ENCODE data around the gene PCGF1. TPM values are rescaled to one million over a fixed set of nuclear protein-coding genes. Genes with fewer than 3 reads are reported as not detected.

Gene PCGF1
- total and polyA plus RNA-seq, 2 of the 13 experiments (the other 11 are each of a cell fraction or from before 2014, with no cell fraction given): 20.4 to 22.6 TPM

DNA sequence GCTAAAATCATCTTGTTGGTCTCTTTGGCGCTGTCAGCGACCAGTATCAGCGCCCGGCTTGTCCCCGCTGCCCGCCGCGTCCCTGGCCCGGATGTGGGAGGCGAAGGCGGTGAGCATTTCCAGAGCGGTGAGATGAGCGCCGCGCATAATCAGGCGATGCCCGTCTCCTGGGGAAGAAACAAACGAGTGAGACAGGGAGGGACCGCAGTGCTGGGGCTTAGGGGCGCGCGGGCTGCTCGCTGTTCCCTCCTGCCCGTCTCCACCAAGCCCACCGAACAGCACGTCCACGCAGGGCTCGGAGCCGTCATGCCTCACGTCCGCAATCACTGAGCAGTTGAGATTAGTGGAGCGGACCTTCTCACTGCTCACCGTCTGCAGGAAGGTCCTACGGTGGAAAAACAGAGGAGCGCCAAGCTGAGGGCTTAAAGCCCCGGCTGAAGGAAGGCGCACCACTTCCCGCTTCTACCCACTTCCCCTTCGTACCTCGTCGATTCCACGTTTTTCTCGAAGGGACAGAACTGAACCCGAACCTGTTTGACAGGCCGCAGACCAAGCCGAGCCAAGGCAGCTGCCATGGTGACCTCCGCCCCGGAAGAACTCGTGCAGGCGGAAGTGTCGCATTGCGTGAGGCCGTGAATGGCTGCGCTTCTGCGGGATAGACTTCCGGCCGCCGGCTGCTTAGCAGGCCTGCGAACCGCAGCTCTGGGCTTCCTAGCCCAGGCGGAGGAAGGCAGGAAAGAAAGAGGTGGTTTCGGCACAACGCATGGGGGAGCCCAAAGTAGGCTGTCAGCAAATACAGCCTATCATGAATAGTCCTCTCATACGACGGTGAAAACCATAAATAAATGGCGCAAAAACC is 35.2 kb downstream of the PCGF1 start, which contains the start of gene MRPL53 (continued):
- TF ChIP-seq ZNF251 (CRISPR knock-in tag; IDR thresholded peaks at IDR 0.05) (peak; percentile 58; the same call in 1 of the 2 replicates), MTF1 (CRISPR knock-in tag; IDR thresholded peaks at IDR 0.05) (peak; percentile 46; the same call in 1 of the 2 replicates), ZNF546 (CRISPR knock-in tag; conservative IDR thresholded peaks at IDR 0.05) (peak; percentile 81; the same call in 1 of the 2 replicates), MIXL1 (CRISPR knock-in tag; IDR thresholded peaks at IDR 0.05) (peak; percentile 68), ZBTB7B (CRISPR knock-in tag; IDR thresholded peaks at IDR 0.05) (peak; percentile 75; the same call in 1 of the 2 replicates), ZNF709 (CRISPR knock-in tag; IDR thresholded peaks at IDR 0.05) (no peak; the same call in none of the 2 replicates), ADNP (CRISPR knock-in tag; IDR thresholded peaks at IDR 0.05) (no peak), ZNF589 (CRISPR knock-in tag; conservative IDR thresholded peaks at IDR 0.05) (peak; percentile 91), ZNF207 (IDR thresholded peaks at IDR 0.05; ENCODE audit: borderline replicate concordance) (no peak), TP53 (CRISPR knock-in tag; conservative IDR thresholded peaks at IDR 0.05) (peak; percentile 88; the same call in 1 of the 2 replicates), NFE2L2 (IDR thresholded peaks at IDR 0.05; ENCODE audit: low read length) (no peak), ZNF883 (CRISPR knock-in tag; IDR thresholded peaks at IDR 0.05; ENCODE audit: not compliant biosample characterization) (peak; percentile 99), ZNF670 (CRISPR knock-in tag; IDR thresholded peaks at IDR 0.05; ENCODE audit: borderline replicate concordance) (peak; percentile 98; the same call in 1 of the 2 replicates), MIER3 (CRISPR knock-in tag; IDR thresholded peaks at IDR 0.05; ENCODE audit: borderline replicate concordance) (peak; percentile 92; the same call in 1 of the 2 replicates), DNMT1 (CRISPR knock-in tag; IDR thresholded peaks at IDR 0.05) (peak; percentile 96), HES4 (CRISPR knock-in tag; IDR thresholded peaks at IDR 0.05; ENCODE audit: borderline replicate concordance) (no peak; the same call in none of the 2 replicates), JUNB (CRISPR knock-in tag; IDR thresholded peaks at IDR 0.05; ENCODE audit: borderline replicate concordance) (no peak), ESRRA (CRISPR knock-in tag; IDR thresholded peaks at IDR 0.05; ENCODE audit: low read depth) (peak; percentile 67; the same call in 1 of the 2 replicates), TMF1 (CRISPR knock-in tag; IDR thresholded peaks at IDR 0.05; ENCODE audit: low read depth) (peak; percentile 97)
- TF ChIP-seq, protein P1, sequence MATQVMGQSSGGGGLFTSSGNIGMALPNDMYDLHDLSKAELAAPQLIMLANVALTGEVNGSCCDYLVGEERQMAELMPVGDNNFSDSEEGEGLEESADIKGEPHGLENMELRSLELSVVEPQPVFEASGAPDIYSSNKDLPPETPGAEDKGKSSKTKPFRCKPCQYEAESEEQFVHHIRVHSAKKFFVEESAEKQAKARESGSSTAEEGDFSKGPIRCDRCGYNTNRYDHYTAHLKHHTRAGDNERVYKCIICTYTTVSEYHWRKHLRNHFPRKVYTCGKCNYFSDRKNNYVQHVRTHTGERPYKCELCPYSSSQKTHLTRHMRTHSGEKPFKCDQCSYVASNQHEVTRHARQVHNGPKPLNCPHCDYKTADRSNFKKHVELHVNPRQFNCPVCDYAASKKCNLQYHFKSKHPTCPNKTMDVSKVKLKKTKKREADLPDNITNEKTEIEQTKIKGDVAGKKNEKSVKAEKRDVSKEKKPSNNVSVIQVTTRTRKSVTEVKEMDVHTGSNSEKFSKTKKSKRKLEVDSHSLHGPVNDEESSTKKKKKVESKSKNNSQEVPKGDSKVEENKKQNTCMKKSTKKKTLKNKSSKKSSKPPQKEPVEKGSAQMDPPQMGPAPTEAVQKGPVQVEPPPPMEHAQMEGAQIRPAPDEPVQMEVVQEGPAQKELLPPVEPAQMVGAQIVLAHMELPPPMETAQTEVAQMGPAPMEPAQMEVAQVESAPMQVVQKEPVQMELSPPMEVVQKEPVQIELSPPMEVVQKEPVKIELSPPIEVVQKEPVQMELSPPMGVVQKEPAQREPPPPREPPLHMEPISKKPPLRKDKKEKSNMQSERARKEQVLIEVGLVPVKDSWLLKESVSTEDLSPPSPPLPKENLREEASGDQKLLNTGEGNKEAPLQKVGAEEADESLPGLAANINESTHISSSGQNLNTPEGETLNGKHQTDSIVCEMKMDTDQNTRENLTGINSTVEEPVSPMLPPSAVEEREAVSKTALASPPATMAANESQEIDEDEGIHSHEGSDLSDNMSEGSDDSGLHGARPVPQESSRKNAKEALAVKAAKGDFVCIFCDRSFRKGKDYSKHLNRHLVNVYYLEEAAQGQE (IDR thresholded peaks at IDR 0.05; ENCODE audit: borderline replicate concordance in 1 of 2, low read depth in 1 of 2, low read length in 2 of 2): peak in 1 of 2 experiments; percentile 66; a peak in 1 of 4 replicates
- TF ChIP-seq, protein P2, sequence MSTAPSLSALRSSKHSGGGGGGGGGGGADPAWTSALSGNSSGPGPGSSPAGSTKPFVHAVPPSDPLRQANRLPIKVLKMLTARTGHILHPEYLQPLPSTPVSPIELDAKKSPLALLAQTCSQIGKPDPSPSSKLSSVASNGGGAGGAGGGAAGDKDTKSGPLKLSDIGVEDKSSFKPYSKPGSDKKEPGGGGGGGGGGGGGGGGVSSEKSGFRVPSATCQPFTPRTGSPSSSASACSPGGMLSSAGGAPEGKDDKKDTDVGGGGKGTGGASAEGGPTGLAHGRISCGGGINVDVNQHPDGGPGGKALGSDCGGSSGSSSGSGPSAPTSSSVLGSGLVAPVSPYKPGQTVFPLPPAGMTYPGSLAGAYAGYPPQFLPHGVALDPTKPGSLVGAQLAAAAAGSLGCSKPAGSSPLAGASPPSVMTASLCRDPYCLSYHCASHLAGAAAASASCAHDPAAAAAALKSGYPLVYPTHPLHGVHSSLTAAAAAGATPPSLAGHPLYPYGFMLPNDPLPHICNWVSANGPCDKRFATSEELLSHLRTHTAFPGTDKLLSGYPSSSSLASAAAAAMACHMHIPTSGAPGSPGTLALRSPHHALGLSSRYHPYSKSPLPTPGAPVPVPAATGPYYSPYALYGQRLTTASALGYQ (CRISPR knock-in tag; IDR thresholded peaks at IDR 0.05): peak; percentile 89
- TF ChIP-seq, protein P3, sequence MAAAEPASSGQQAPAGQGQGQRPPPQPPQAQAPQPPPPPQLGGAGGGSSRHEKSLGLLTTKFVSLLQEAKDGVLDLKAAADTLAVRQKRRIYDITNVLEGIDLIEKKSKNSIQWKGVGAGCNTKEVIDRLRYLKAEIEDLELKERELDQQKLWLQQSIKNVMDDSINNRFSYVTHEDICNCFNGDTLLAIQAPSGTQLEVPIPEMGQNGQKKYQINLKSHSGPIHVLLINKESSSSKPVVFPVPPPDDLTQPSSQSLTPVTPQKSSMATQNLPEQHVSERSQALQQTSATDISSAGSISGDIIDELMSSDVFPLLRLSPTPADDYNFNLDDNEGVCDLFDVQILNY (CRISPR knock-in tag; conservative IDR thresholded peaks at IDR 0.05): peak; percentile 73; the same call in 1 of the 2 replicates
- TF ChIP-seq, protein P4, sequence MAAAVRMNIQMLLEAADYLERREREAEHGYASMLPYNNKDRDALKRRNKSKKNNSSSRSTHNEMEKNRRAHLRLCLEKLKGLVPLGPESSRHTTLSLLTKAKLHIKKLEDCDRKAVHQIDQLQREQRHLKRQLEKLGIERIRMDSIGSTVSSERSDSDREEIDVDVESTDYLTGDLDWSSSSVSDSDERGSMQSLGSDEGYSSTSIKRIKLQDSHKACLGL (CRISPR knock-in tag; IDR thresholded peaks at IDR 0.05): peak; percentile 89
